ENCODE results near the gene GALNT10. TPM values are rescaled to one million over a fixed set of nuclear protein-coding genes. Genes with fewer than 3 reads are reported as not detected.

Gene GALNT10
- total RNA-seq, 2 donors from 2014 or later, result 11.5 to 19.5 TPM

- Histone ChIP-seq H3K4me3 (no peak overlapping the region), H3K9me3 (no peaks in the 10 kb centered on the region), H3K27ac (peak overlapping the region in 3 of 4 donors; percentile 20 to 50 (median 40)), H3K36me3 (replicated peaks in 1 of 2; ENCODE audit: insufficient read depth in 1 of 2, low read depth in 2 of 2) (no peaks in the 10 kb centered on the region), H3K4me1 (peaks cover 17% of the 10 kb centered on the region), H3K27me3 (no peaks in the 10 kb centered on the region)
- no peak for ATAC-seq
- intact Hi-C loops (cut with DNase I), result no loop called here
- WGBS, 2 donors, result 39 to 45% methylated on average over 6 of the region's 6 CpGs
- TF ChIP-seq, protein P1, sequence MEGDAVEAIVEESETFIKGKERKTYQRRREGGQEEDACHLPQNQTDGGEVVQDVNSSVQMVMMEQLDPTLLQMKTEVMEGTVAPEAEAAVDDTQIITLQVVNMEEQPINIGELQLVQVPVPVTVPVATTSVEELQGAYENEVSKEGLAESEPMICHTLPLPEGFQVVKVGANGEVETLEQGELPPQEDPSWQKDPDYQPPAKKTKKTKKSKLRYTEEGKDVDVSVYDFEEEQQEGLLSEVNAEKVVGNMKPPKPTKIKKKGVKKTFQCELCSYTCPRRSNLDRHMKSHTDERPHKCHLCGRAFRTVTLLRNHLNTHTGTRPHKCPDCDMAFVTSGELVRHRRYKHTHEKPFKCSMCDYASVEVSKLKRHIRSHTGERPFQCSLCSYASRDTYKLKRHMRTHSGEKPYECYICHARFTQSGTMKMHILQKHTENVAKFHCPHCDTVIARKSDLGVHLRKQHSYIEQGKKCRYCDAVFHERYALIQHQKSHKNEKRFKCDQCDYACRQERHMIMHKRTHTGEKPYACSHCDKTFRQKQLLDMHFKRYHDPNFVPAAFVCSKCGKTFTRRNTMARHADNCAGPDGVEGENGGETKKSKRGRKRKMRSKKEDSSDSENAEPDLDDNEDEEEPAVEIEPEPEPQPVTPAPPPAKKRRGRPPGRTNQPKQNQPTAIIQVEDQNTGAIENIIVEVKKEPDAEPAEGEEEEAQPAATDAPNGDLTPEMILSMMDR (IDR thresholded peaks at IDR 0.05), result no peak
- no peak for TF ChIP-seq POLR2A (IDR thresholded peaks at IDR 0.05)
- DNase-seq, result peak in 1 of 4 donors; percentile 44
Measured at GRCh38 chr5:154271936-154272514, 81.5 kb downstream of the GALNT10 start.

GRCh38 chr5:154273028-154273617 lies 82.6 kb downstream of the GALNT10 start:
- Histone ChIP-seq H3K36me3 (replicated peaks in 1 of 2; ENCODE audit: insufficient read depth in 1 of 2, low read depth in 2 of 2) (no peaks in the 10 kb centered on the region), H3K4me3 (no peak overlapping the region), H3K27me3 (no peaks in the 10 kb centered on the region), H3K9me3 (no peaks in the 10 kb centered on the region), H3K27ac (no peak overlapping the region), H3K4me1 (peaks cover 17% of the 10 kb centered on the region)
- WGBS, 2 donors, result 22 to 52% methylated on average over 3 of the region's 3 CpGs
- TF ChIP-seq, protein P1 (IDR thresholded peaks at IDR 0.05), result no peak
- no peak for TF ChIP-seq POLR2A (IDR thresholded peaks at IDR 0.05)
- DNase-seq (peak in 3 of 4 donors; percentile 35 to 48 (median 44)), ATAC-seq (peak; percentile 35)
- intact Hi-C loops (cut with DNase I), result no loop called here

DNA sequence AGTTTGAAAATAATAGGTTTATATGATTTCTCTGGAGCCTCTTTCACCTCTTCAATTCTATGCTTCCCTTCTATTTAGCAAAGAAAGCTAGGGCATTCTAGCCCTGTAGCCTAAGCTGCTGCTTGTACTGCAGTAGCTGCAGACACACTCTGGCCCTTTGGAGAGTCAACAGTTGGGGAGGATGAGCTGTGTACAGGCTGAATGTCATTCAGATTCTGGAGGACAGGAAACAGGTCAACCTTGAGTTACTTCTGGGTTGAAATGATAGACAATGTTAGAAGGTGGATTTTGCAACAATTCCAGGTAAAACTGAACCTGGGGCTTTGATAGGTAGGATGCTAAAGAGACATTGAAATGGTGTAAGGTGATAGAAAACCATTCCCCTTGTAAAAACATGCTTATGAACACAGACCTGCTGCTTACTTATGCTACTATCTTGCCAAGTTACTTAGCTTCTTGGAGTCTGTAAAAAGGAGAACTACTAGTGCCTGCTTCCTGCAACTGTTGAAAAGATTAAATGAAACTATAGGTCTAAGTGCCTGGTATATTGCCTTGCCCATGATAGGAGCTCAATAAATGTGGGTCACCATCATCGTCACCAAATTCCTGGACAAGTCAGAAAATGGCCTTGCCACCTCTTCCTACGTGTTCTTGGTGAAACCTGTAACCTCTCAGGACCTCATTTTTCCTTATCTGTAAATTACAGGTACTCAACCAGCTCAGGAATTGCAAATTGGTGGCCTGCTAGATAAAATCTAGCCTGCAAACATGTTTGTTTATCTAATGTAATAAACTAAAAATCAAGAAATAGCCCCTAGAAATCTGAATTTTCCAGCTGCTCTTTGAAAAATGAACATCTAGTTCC lies 83.7 kb downstream of the GALNT10 start:
- ATAC-seq (no peak), DNase-seq (no peak)
- Histone ChIP-seq H3K9me3 (no peaks in the 10 kb centered on the region), H3K4me1 (peaks cover 17% of the 10 kb centered on the region), H3K27me3 (no peaks in the 10 kb centered on the region), H3K4me3 (no peak overlapping the region), H3K27ac (no peak overlapping the region), H3K36me3 (replicated peaks in 1 of 2; ENCODE audit: insufficient read depth in 1 of 2, low read depth in 2 of 2) (no peaks in the 10 kb centered on the region)
- intact Hi-C loops (cut with DNase I), result no loop called here
- WGBS, 2 donors, result 67 to 93% methylated on average over 2 of the region's 2 CpGs
- TF ChIP-seq, protein P1 (IDR thresholded peaks at IDR 0.05), result no peak
- no peak for TF ChIP-seq POLR2A (IDR thresholded peaks at IDR 0.05)

- Histone ChIP-seq H3K27ac (no peak overlapping the region), H3K4me3 (no peak overlapping the region), H3K4me1 (peaks cover 17% of the 10 kb centered on the region), H3K9me3 (no peaks in the 10 kb centered on the region), H3K27me3 (no peaks in the 10 kb centered on the region), H3K36me3 (replicated peaks in 1 of 2; ENCODE audit: insufficient read depth in 1 of 2, low read depth in 2 of 2) (no peaks in the 10 kb centered on the region)
- WGBS, 2 donors, result 60 to 72% methylated on average over 4 of the region's 4 CpGs
- no peak for TF ChIP-seq POLR2A (IDR thresholded peaks at IDR 0.05)
- intact Hi-C loops (cut with DNase I), result no loop called here
- ATAC-seq (no peak), DNase-seq (no peak)
Measured at GRCh38 chr5:154274828-154275185, 84.3 kb downstream of the GALNT10 start.

GRCh38 chr5:154275566-154275965 lies 85.0 kb downstream of the GALNT10 start:
- DNase-seq, result no peak
- no peak overlapping the region for H3K27ac ChIP-seq
- no peaks in the 10 kb centered on the region for H3K27me3 ChIP-seq
- intact Hi-C loops (cut with DNase I), result no loop called here
- H3K4me1 ChIP-seq, result peaks cover 17% of the 10 kb centered on the region
- H3K9me3 ChIP-seq, result no peaks in the 10 kb centered on the region
- ATAC-seq, result no peak
- 86 to 92% methylated on average over 3 of the region's 3 CpGs for WGBS, 2 donors
- no peak overlapping the region for H3K4me3 ChIP-seq
- H3K36me3 ChIP-seq (replicated peaks in 1 of 2; ENCODE audit: insufficient read depth in 1 of 2, low read depth in 2 of 2), result no peaks in the 10 kb centered on the region
- TF ChIP-seq POLR2A (IDR thresholded peaks at IDR 0.05), result no peak
- TF ChIP-seq, protein P1 (IDR thresholded peaks at IDR 0.05), result no peak

Measured in body of pancreas (tissue), 4 donors.